GM12891 (cell line): ENCODE data around the gene CCKAR.
"Not testable (repeated sequence)": the region's sequence is repeated elsewhere in the genome, so short reads cannot be mapped to it uniquely, and the experiment has no call there.

Experiments used
- DNase-seq: peaks from one replicate; pipeline ENCODE4 v3.0.0; 2011; ENCODE audit warnings: low spot score; ENCODE audit not compliant: insufficient read length
- FAIRE-seq: peaks from 2 replicates; lab custom pipeline; 2011; peaks lifted over from hg19 to GRCh38; lab: Jason Lieb, UNC
- PAX5 ChIP-seq: IDR thresholded peaks from 2 replicates; pipeline ENCODE4 v1.6.1; 2011; ENCODE audit warnings: low read length, moderate library complexity, mild to moderate bottlenecking; ENCODE audit not compliant: insufficient read depth, severe bottlenecking
- POLR2A ChIP-seq: IDR thresholded peaks from 2 replicates; pipeline ENCODE4 v1.6.1; 2011; ENCODE audit warnings: low read depth, low read length, control low read depth
- POLR2AphosphoS5 ChIP-seq: IDR thresholded peaks from 2 replicates; pipeline ENCODE4 v1.6.1; 2011; ENCODE audit warnings: low read depth, low read length, control low read depth
- POU2F2 ChIP-seq: IDR thresholded peaks from 2 replicates; pipeline ENCODE4 v1.6.1; 2011; ENCODE audit warnings: low read depth, mild to moderate bottlenecking, control low read depth, low read length, moderate library complexity
- SPI1 ChIP-seq: IDR thresholded peaks from 2 replicates; pipeline ENCODE4 v1.6.1; 2011; ENCODE audit warnings: low read depth, low read length, control low read depth
- TAF1 ChIP-seq: IDR thresholded peaks from 2 replicates; pipeline ENCODE4 v1.6.1; 2011; ENCODE audit warnings: low read depth, low read length, control low read depth

Gene CCKAR

GRCh38 chr4:26520728-26521450 is 30.6 kb upstream of the CCKAR start:
- TF ChIP-seq POLR2A (no peak), TAF1 (no peak), SPI1 (no peak), POLR2AphosphoS5 (no peak), PAX5 (no peak), POU2F2 (no peak)
- no peak for DNase-seq
- no peak for FAIRE-seq

- no peak for DNase-seq
- no peak for TF ChIP-seq TAF1
- TF ChIP-seq SPI1 = no peak
- no peak for TF ChIP-seq POLR2AphosphoS5
- TF ChIP-seq POU2F2 = no peak
- TF ChIP-seq POLR2A = no peak
- no peak for TF ChIP-seq PAX5
- no peak for FAIRE-seq
These were observed 25.7 kb upstream of the CCKAR start for GRCh38 chr4:26515936-26516335.

DNA sequence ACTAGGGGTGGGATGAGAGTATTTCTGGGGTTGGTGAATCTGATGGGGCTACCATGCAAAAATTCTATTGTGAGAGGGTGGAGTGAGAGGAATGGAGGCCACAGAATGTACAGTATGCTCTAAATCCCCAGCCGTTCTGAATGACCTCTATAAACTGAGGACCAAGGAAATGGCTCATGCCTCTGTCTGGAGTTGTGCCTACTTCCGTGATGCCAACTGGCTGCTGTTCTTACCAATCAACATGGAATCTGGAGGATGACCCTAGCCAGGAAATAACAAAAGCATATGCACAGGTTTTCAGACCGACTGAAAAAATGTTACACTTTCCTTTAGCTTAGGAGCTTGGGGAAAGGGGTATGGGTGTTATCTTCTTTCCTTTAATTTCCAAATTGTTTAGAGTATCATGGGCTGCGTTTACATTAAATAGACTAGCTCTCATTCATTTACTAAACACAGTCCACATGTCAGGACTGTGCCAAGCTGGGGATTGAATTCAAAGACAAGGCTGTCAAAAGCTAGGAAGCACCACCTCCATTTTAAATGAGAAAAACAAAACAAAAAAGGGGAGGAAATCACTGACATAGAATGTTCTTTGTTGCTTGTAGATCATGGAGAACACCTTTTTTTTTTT is 20.2 kb upstream of the CCKAR start:
- no peak for DNase-seq
- TF ChIP-seq POLR2AphosphoS5 (no peak), TAF1 (no peak), PAX5 (no peak), SPI1 (no peak), POU2F2 (no peak), POLR2A (no peak)

DNA sequence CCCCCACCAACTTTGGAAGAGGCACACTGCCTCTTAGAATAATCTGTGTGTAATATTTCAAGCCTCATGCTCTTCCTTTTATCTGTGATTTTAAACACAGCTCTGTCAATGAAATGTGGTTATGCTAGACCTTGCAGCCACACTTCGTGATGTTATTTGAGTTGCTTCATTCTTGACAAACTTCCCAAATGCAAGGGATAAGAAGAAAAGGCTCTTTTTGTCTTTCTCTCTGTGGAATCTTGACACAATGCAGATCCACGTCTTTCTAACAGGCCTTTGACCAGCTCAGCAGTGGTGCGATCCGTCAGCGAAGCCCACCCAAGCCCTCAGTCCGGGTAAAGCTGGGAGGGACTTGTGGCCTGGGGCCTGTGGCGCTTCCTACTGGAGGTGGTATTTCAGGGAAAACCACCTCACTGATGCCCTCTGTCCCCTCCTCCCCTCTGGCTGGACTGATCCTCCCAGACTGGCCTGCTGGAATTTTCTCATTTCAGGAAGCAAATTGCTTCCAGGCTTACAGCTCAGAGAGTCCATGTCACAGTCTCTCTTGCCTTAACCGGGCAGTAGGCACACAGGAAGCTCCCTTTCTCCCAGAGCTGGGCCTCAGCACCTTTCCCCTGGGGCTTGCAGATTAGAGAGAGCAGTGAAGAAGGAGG is 19.5 kb upstream of the CCKAR start:
- FAIRE-seq (no peak), DNase-seq (no peak)
- no peak for TF ChIP-seq POLR2A
- TF ChIP-seq POLR2AphosphoS5 = no peak
- TF ChIP-seq SPI1 = no peak
- no peak for TF ChIP-seq POU2F2
- TF ChIP-seq PAX5 = no peak
- TF ChIP-seq TAF1 = no peak

More for the DNA sequence above, 20.2 kb upstream of the CCKAR start:
- no peak for FAIRE-seq

DNA sequence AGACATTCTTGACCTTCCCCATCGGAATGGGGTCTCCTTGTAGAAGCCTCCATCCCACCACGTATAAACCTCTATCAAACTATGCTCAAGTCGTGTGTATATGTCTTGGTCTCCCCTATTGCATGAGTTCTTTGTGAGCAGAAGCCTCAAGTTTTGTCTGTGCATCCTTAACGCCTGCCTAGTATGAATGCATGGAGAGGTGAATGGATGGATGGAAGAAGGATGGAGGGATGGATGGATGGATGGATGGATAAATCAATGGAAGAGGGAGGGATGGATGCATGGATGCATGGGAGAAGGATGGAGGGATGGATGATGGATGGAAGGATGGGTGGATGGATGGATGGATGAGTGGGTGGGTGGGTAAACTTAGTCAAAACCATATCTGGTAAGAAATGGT is 17.0 kb upstream of the CCKAR start:
- DNase-seq (no peak), FAIRE-seq (no peak)
- TF ChIP-seq POLR2AphosphoS5 (no peak), POU2F2 (no peak), PAX5 (no peak), TAF1 (no peak), POLR2A (no peak), SPI1 (no peak)

GRCh38 chr4:26503844-26504243 is 13.6 kb upstream of the CCKAR start:
- DNase-seq (no peak), FAIRE-seq (no peak)
- no peak for TF ChIP-seq SPI1
- TF ChIP-seq POU2F2 = no peak
- TF ChIP-seq POLR2A = no peak
- TF ChIP-seq PAX5 = no peak
- TF ChIP-seq TAF1 = no peak
- no peak for TF ChIP-seq POLR2AphosphoS5

DNA sequence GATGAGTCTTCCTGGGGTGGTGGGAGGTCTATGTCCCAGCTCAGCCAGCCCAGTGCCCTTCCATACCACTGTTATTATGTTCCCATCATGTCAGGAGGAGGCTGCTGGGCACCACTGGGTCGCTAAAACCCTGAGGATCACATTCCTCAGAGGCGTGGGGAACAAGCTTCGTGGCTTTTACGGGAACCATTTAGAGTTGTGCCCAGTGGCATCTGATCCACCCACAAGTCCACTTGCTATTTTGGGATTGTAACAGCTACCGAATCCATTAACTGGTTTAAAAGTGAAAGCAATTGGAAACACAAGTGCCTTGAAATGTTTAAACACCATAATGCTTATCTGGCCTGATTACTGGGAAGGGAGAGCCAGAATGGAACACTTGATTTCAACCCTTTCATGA is 13.1 kb upstream of the CCKAR start:
- FAIRE-seq (no peak), DNase-seq (no peak)
- no peak for TF ChIP-seq POLR2AphosphoS5

GRCh38 chr4:26500565-26500999 is 10.3 kb upstream of the CCKAR start:
- DNase-seq, FAIRE-seq: not testable (repeated sequence)

GRCh38 chr4:26496207-26496783 is 6.0 kb upstream of the CCKAR start:
- no peak for TF ChIP-seq POLR2A
- TF ChIP-seq SPI1 = no peak
- TF ChIP-seq PAX5 = no peak
- no peak for TF ChIP-seq POU2F2
- TF ChIP-seq POLR2AphosphoS5 = no peak
- TF ChIP-seq TAF1 = no peak
- FAIRE-seq = no peak
- DNase-seq = no peak

DNA sequence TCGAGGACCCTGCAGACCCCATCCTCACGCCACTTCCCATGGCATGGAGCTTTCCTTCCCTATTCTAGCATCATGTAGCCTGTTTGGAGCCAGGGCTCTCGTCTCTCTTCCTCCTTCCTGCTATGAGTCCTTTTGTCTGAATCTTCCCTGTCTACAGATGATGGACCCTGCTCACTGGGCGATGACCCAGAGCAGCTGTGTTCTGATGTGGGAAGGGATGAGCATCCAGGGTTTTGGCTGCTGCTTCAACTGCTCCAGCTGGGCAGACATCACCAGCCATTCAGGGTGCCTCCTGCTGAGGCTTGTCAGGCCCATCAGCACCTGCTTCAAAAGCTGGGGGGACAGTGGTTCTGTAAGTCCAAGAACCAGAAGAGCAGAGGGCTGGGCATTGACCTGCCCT is 3.2 kb upstream of the CCKAR start:
- no peak for FAIRE-seq
- TF ChIP-seq POLR2A (no peak), TAF1 (no peak), POLR2AphosphoS5 (no peak), PAX5 (no peak), POU2F2 (no peak), SPI1 (no peak)
- DNase-seq = no peak
